Ecto neural progenitor cell (in vitro differentiated cells): ENCODE results near the gene BCAS3.

Experiments used
- DNase-seq: peaks from one replicate; pipeline ENCODE4 v3.0.0-alpha.2; 2018; ENCODE audit warnings: low spot score

Gene BCAS3

DNA sequence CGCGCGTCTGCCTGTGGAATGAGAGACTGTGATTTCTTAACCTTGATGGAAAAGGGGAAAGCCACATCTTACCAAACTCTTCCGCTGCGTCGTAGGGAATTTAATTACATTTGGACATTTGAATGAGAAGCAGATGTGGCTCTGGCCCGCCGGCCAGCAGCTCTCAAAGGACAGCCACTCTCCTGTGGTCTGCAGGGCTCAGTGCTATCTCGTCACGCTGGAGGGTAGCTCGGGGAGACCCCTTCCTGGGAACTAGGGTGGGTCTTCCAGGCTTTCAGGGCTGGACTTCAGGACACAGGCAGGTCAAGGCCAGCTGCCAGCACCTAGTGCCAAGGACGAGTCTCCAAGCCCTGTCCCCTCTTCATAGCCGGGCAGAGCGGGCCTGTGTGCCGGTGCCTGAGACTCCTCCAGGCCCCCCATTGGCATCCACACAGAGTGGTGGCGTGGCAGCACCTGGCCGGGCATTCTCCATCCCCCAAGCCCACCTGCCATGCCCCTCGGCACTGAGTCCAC, 706.1 kb downstream of the BCAS3 start:
- DNase-seq = no peak

DNA sequence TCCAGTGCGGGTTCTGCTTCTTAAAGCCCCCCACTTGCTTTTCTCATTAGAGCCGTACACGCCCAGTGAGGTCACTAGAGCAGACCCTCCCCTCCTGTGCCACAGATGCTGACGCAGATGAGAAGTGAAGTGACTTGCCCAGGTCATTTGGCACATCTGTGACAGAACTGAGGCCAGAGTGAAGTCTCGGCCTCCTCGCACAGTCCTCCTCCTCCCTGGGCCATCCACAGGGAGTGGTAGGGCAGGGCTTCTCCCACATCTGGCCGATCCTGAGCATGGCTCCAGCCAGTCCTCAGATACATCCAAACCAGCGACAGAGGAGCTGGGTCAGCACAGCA, 706.7 kb downstream of the BCAS3 start:
- DNase-seq = no peak

DNA sequence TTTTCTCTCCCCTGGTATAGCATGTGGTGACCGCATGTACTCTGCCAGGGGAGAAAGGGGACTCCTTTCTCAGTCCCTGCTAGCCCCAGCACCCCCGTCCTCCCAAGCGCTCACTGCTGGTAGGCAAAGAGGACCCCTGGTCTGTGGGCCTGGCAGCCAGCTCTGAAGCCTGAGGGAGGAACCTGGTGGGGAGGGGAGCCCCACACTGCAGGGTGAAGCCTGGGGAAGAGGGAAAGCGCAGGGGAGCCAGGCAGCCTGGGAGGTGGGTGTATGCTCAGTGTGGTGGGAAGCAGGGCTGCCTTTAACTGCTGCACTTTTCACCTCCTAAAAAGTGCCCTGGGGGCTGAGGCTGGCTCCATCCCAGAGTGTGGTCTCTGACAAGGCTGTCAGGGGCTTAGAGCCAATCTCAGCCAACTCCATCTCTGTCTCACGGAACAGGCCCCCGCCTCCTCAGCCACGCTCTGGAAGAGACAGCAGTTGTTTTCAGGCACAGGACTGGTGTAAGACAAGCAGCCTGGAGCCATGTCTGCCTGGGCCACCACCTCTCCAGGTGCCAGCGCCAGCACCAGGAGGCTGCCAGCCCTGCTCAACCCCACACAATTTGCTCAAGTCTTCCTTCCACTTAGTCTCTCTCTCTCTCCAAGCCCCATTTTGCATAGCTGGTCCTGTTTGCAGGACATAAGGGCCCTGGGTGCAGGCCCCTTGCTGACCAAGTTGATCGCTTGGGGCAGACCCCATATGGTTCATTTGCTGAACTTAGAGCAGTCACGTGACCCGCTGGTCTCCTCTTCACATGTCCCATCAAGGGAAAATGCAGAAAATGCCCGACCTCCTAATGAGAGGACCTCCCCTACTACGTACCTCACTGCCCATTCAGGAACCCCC, 707.3 kb downstream of the BCAS3 start:
- DNase-seq = no peak

DNA sequence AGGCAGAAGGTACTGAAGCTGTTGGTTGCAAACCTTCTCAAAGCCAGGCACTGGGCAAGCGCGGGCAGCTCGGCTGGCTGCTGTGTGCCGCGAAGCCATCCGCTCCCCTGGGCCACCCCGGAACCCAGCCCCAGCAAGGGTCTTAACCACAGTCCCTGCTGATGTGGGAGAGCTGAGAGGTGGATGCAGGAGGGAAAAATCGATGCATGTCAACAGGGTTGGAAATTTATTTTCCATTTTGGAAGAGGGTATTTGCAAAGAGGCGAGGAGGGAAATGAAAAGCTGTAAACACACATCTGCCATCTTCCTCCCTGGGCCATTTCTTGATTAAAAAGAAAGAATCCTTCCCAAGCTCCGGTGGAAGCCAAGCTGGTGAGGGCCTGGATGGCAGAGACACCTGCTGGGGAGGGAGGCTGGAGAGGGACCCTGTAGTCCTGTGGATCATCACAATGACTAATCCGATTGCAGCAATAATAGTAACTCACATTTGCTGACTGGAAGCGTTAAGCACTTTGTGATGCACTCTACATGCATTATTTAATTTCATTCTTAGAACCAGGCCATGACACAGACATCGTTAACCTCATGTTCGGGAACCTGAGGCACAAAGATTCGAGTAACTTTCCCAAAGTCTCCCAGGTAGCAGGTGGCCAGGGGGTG, 708.1 kb downstream of the BCAS3 start:
- no peak for DNase-seq

DNA sequence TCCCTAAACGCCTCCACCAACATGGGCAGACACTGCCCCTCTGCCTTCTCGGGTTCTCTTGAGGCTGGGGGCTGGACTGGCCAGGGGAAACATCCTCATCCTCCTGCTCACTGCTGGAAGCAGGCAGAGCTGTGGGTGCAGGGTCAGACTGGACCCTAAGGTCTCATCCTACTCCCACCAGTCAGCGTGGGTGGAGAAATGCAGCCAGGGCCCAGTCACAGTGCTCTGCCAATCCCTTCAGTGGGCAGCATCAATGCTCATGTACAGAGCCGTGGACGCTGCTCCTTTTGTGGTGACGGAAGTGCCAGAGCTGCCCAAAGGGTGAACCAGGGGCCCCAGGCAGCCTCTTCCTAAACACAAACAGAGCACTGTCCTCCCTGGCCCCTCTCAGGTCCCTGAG, 708.6 kb downstream of the BCAS3 start:
- DNase-seq = no peak

DNA sequence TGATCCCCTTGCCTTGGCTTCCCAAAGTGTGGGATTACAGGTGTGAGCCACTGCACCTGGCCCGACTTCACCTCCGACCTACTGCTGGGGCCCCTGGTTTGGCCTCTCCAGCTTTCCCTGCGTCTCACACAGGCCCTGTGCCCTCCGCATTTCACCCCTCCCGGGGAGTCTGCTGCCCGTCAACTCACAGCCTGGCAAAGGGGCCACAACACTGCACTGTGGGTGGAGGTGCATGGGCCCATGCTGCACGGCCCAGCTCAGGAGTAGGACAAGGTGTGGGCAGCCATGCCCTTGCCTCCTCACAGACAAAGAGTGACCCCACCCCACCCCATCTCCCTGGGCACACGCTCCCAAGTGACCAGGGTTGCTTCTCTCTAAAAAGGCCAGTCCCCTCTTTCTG, 709.4 kb downstream of the BCAS3 start:
- no peak for DNase-seq

DNA sequence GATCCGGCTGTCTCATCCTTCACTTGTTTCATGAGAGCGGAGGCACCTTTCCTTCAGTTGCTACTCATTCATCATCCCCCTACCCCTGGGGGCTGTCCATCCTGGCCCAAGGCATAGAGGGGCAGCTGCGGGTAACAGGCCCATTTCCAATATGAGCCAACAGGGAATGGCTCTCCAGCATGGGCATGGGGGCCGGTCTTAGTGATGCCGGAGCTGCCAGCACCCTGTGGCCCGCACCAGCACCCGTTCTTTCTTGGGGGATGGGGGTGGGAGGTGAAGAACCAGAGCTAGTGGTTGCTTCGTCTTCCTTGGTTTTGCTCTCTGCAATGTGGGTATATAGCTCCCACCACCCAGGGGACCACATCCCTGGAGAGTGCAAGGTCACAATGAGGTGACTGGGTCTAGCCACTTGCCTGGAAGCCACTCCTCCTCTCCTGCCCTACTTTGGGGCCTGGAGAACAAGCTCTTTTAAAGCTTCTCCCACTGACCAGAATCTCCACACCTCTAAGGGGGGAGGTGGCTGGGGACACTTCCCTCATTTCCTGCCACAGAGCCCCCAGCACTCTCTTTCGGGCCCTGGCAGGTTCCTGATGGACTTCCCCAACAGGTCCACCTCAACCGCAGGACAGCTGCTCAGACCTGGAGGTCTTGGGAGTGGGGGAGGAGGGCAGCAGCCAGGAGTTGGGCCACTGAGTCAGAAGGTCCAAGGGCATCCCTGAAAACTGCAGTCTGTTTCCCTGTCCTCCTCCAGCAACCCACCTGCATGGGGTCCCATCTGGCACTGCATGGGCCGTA, 710.1 kb downstream of the BCAS3 start:
- DNase-seq = no peak

DNA sequence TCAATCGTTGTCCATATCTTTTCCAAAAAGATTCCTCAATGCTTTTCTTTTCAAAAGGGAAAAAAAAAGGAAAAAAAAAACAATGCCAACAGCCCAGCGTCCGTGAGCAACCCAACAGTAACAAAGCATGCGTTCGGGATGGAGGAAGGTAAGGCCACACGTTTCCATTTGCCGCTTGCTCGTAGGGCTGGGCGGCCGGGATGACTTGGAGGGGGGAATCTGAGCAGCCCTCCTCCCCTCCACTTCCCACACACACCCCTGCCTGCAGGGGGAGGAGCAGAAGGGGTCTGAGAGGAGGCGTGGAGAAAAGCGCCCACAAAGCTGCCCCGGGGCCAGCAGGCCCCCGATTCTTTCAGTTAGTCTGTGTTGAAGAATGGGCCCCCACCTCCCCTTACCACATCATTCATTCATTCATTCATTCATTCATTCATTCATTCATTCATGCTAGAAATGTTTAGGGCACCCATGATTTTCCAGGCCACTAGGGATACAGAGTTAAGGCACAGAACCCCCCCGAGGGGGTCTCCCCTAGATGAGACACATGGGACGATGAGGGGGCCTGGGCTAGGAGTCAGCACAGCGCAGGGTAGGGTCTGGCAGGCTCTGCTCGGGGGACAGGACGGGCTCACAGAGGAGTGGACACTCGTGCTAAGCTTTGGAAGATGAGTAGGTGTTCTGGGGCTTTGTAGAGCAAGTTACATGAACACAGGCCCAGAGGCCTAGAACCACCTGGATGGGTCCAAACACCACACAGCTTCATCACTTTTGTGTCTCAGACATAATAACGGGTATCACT, 711.1 kb downstream of the BCAS3 start:
- no peak for DNase-seq

DNA sequence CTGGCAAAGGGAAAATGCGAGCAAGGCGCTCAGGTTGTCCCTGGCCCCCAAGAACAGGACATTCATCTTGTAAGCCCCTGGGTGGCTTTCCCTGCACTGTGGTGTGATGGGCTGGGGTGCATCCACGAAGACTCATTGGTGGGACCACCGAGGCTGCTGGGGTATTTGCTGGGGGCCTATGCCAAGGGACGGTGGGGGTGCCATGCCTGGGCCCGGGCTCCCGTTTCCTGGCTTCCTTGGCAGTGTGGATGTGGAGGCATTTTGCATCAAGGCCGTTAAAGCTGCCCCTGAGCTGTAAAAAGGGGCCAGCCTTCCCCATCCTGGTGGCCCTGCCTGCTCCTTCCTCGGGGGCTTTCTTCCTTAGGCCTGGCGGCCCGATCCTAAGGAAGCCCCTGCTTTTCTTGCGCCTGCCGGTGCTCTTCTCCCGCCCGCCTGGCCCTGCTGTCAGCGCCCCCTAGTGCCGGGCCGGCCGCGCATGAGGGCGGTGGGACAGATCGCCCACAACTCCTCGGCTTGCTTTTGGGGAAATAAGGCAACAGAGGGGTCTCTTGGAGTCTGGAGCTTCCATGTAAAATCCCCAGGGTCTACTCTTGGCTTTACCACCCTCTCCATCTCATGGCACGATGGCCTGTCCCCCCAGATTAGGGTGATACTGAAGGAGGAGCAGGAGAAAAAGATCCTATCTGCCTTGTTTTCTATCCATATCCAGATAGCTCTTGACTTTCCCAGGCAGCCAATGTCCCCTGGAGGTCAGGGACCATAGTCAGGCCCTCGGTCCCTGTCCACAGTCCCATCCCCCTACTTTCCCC, 712.2 kb downstream of the BCAS3 start:
- DNase-seq = peak; percentile 86

DNA sequence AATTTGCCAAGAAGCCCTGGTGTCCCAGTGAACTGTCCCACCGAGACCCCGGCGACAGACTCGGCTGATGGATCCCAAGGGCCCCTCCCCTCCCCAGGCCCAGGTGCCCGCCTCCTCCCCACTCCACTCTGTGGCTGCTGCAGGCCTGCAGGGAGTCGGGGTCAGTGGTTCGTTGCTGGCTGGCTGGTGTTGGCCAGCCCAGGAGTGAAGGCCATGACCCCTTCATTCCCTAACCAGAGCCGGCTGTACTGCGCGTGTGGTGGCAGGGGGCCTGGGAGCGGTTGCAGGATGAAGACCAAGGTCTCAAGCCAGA, 712.8 kb downstream of the BCAS3 start:
- no peak for DNase-seq

DNA sequence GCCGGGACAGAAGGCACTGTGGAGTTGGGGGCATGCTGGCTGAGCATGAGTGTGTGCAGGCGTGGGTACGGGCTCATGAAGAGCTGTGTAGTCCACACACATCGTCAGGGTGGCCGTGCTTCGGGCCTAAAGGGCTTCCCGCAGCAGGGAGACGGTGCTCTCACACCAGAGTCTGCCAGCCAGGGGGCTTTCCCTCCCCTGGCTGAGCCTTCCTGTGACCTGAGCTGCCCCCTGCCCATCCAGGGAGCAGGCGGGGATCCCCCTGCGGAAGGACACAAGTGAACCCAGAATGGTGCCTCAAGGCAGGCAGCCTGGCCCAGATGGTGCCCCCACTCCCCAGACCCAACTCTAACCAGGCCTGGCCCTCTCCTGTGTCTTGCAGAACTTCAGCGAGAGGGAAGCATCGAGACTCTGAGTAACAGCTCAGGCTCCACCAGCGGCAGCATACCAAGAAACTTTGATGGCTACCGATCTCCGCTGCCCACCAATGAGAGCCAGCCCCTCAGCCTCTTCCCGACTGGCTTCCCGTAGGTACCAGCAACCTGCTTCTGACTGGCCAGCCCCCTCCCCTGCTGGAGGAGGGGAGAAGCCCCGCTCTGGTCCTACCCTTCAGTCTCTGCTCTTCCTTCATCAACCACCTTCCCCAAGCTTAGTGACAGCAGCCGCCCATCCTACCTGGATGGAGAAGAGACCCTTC, 714.1 kb downstream of the BCAS3 start:
- no peak for DNase-seq

DNA sequence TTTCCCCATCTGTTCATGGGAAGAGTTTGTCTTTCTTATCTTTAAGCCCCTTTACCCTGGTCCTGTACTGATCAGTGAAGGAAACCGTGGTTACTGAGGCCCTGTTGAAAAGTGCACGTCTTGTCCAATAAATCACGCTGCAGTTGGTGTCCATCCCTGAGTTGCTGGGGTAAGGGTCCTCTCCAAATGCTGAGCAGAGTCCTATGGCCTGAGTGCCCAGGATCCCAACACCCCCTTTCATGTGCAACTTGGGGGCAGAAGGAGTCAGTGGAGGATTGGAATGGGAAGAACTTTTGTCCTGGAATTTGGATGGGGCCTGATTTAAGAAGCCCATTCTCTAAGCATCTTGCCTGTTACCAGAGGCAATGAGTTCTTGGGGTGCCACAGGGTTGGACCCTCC, 715.0 kb downstream of the BCAS3 start:
- DNase-seq = no peak

DNA sequence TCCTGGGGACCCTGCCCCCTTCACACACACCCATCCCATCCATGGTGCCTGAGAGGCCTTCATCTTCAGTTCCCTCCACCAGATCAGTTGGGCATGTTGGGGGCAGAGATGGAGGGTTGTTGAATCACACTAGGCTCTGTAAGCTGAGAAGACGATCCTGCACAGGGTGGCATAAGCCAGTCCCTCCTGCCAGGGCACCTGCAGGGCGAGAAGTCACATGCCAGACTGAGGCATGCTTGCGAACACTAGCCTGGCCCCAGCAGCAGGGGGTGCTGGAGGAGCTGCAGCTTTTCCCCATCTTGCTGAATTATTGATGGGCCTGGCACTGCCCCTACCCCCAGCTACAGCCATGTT, 715.9 kb downstream of the BCAS3 start:
- no peak for DNase-seq

DNA sequence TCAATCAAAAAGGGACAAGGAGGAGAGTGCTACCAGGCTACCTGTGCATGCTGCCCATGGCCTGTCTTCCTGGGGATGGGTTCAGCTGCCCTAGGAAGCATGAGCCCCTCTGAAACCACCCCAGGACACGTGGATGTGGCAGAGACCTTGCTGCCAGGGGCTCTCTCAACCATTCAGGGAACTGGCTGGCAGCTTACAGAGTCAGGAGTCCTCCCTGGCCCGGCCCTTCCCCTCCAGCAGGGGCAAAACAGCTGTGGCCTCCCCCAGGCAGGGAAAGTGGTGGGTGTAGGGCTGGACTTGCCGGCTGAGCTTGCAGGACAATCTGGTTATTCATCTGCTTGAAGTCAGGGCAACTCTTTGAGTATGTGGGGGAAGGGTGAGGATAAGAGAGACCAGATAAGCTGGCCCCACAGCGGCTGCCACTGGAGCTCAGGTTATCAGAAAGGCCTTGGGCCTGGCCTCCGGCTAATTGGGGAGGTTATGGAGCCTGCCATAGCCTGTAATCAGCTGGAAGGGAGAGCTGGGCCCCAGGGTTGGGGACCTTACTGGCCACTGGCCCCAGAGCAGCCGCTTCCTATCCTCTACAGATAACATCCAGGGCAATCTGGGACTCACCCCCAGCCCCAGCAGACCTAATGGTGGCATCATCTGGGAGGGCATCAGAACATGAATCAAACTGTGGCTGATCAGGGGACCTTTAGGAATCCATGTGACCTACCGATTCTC, 716.4 kb downstream of the BCAS3 start:
- DNase-seq = peak; percentile 75

DNA sequence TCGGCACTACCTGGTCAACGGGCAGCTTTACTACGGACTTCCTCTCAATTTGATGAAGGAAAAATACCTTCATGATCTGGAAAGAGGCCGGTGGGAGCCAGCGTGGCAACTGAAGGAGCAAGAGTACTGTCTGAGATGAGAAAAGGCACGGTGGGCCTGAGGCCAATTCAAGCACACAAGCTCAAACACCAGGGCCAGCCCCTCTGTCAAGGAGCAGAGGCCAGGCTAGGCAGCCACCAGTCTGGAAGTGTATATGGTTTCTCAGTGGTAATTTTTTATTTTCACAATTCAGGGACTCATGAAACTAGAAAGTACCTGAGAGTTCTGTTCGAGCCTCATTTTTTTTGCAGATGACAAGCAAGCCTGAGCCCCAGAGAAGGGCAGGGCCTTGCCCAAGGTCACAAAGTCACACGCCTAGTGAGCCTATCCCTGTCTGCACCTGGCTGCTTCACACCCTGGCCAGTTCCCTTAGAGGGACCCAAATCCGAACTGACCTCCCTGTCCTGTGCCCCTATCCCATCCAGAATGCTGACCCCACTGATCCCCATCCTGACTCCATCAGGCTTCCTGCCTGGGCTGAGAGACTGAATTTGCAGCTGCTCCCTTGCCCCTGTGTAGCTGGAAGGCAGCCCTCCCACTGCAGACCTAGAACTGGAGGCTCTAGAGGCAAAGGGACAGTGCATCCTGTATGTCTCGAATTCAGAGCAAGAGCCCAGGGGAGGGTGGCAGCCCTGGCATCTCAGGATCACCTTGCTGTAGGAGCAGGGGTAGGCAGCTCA, 717.2 kb downstream of the BCAS3 start:
- no peak for DNase-seq

DNA sequence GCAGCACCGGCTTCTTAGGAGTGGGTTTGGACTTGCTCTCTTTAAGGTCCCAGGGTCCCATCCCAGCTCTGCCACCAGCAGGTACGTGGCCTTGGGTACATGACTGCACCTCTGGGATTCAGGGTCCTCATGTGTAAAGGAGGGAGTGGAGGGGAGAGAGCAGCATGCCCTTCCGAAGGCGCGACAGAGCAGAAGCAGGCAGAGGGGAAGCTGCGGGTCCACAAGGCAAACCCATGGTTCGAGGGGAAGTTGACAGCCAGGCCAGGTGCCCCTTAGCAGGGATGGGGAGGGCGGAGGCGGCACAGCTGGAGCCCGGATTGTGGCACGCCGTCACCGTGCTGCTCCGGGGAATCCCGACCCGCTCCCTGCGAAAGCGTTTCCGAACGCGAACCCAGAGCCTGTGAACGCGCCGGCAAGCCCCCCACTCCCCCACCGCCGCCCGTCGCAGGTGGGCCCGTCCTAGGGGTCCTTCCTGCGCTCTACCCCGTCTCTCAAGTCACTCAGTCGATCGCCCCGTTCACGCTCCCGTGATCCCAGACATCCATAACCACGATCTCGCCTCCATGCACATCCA, 717.8 kb downstream of the BCAS3 start:
- no peak for DNase-seq

DNA sequence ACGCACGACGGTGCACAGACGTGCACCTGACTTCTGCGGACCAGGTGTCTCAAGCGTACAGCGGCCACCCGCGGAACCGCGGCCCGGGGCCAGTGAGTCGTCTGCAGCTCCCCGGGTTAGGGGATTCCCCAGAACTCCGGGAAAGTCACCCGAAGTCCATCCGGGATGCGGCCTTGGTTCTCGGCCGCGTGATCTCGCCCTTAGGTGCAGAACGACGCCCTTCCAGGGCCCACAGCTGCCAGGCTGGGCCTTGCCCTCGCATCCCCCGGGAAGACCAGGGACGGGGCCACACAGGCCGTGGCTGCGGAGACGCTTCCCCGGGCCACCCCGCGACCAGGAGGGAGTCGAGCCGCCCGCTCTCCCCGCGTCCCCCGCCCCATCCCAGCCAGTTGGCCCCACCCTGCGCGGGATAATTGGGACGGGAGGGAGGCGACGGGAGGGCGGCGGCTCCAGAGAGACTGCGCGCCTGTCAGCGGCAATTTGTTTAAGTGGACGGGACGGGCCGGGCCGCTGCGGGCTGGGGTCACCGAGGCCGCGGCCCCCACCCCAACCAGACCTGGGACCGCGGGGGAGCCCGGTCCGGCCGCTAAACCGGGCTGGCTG, 718.4 kb downstream of the BCAS3 start:
- DNase-seq = peak; percentile 68

DNA sequence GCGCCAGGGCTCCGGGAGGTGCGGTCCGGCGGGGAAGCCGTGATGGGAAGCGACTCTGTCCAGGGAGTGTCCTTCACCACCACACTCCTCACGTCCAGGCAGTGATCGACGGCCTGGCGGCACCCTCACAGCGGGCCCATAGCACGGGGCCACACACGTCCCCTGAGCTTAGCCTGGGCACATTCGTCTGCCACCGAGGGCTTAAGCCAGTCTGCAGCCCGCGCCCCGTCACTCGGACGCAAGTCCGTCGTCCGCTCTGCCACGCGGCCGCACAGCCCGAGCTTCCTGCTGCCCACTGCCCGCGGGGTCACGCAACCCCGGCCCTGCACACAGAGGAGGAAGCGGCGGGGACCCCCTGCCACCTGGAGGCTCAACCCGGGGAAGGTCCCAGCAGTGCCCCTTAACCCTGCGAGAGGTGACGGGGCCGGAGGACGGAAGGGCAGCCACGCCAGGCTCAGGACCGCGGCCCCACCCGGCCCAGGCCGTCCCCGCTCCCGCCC, 719.0 kb downstream of the BCAS3 start:
- no peak for DNase-seq
